Peyer's patch (tissue), 4 donors: ENCODE results near the gene ARSG. TPM values are rescaled to one million over a fixed set of nuclear protein-coding genes. Genes with fewer than 3 reads are reported as not detected.

ENCODE experiments used
- DNase-seq, 3 donors: peaks; one replicate each; pipeline ENCODE4 v3.0.0-alpha.2; 2017 to 2019
- H3K27ac ChIP-seq, 4 donors: fragments of 200-600 bp; sonication (generic); one replicate each; pipeline ENCODE4 v1.5.1; 2016 to 2019
- H3K27me3 ChIP-seq, 2 donors: fragments of 200-600 bp; sonication (generic); one replicate each; pipeline ENCODE4 v1.5.1; 2019
- H3K36me3 ChIP-seq, 3 donors: fragments of 200-600 bp; sonication (generic); one replicate each; pipeline ENCODE4 v1.5.1; 2016 to 2019
- H3K4me1 ChIP-seq, 4 donors: fragments of 200-600 bp; sonication (generic); one replicate each; pipeline ENCODE4 v1.5.1; 2016 to 2019
- H3K4me3 ChIP-seq, 4 donors: fragments of 200-600 bp; sonication (generic); 1 replicate in 3 of 4; 2 replicates in 1 of 4; pipeline ENCODE4 v1.5.1; 2016 to 2019; ENCODE audit warnings: mild to moderate bottlenecking in 1 of 4
- H3K9me3 ChIP-seq, 4 donors: fragments of 200-600 bp; sonication (generic); one replicate each; pipeline ENCODE4 v1.5.1; 2016 to 2019; ENCODE audit warnings: mild to moderate bottlenecking in 1 of 4
- POLR2A ChIP-seq, 2 donors: fragments of 450-650 bp; IDR thresholded peaks; one replicate each; pipeline ENCODE4 v1.5.1; 2017; ENCODE audit warnings: antibody characterized with exemption in 2 of 2, mild to moderate bottlenecking in 2 of 2, moderate library complexity in 2 of 2
- total RNA-seq, 4 donors: library from RNA; depleted of rRNA; stranded (reverse); fragments of >200 nt; gene quantifications; one replicate each; pipeline ENCODE4 v1.1.0, GENCODE V29; 2016
- TF ChIP-seq, protein P1 (sequence below), 6 experiments: fragments of 450-650 bp in 4 of 6; fragments of 200-600 bp in 2 of 6; sonication (generic) in 1 of 6; IDR thresholded peaks; one replicate each; pipeline ENCODE4 v1.5.1; 2017 to 2019; ENCODE audit warnings: antibody characterized with exemption in 6 of 6, mild to moderate bottlenecking in 3 of 6, moderate library complexity in 1 of 6

Gene ARSG
- total RNA-seq, 4 donors from 2014 or later, result 0.70 to 29.7 (median 2.0) TPM

DNA sequence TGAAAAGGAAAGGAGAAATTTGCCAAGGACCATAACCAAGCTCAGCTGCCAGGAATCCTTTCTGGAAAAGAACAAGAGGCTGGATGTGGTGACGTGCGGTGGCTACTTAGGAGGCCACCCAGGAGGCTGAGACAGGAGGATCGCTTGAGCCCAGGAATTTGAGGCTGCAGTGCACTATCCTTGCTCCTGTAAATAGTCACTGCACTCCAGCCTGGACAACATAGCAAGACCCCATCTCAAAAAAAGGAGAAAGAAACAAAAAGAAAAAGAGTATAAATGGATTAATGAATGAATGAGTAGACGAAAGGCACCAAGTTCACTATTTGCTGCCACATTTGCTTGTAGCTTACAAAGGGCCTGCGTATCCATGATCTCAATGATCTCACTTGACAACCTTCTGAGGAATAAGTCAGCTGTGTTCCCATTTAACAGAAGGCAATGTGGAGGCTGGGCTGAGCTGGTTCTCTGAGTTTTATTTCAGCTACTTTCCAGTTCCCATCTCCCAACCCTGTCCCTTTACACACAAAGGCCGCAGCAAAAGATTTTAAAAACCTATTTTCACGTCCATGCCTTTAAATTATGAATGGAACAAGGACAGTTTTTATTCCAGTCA lies 29.8 kb downstream of the ARSG start:
- H3K4me1 ChIP-seq, result no peaks in the 10 kb centered on the region
- H3K9me3 ChIP-seq, result no peaks in the 10 kb centered on the region
- no peak overlapping the region for H3K4me3 ChIP-seq
- TF ChIP-seq POLR2A (IDR thresholded peaks at IDR 0.05), result no peak
- TF ChIP-seq, protein P1, sequence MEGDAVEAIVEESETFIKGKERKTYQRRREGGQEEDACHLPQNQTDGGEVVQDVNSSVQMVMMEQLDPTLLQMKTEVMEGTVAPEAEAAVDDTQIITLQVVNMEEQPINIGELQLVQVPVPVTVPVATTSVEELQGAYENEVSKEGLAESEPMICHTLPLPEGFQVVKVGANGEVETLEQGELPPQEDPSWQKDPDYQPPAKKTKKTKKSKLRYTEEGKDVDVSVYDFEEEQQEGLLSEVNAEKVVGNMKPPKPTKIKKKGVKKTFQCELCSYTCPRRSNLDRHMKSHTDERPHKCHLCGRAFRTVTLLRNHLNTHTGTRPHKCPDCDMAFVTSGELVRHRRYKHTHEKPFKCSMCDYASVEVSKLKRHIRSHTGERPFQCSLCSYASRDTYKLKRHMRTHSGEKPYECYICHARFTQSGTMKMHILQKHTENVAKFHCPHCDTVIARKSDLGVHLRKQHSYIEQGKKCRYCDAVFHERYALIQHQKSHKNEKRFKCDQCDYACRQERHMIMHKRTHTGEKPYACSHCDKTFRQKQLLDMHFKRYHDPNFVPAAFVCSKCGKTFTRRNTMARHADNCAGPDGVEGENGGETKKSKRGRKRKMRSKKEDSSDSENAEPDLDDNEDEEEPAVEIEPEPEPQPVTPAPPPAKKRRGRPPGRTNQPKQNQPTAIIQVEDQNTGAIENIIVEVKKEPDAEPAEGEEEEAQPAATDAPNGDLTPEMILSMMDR (IDR thresholded peaks at IDR 0.05), result no peak
- H3K27me3 ChIP-seq, result no peaks in the 10 kb centered on the region
- no peak for DNase-seq
- H3K27ac ChIP-seq, result no peak overlapping the region
- H3K36me3 ChIP-seq, result no peaks in the 10 kb centered on the region

DNA sequence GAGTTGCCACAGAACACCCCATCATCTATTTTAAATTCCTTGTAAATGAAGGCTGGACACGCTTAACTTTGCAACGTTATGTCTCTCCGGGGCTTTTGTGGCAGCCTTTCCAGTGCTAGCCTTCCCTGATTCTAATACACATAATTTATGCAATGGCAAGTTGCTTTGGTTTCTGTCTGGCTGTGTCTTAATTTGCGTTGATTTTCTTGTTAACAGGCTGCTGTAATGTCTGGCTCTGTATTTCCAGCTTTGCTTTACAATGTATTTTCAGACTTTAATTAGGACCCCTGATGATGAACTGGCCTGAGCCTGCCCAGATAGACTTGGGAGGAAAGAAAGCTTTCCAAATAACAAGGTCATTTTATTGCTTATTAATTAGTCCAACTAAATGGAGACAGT lies 30.3 kb downstream of the ARSG start:
- TF ChIP-seq, protein P1 (IDR thresholded peaks at IDR 0.05), result no peak
- H3K27ac ChIP-seq, result no peak overlapping the region

DNA sequence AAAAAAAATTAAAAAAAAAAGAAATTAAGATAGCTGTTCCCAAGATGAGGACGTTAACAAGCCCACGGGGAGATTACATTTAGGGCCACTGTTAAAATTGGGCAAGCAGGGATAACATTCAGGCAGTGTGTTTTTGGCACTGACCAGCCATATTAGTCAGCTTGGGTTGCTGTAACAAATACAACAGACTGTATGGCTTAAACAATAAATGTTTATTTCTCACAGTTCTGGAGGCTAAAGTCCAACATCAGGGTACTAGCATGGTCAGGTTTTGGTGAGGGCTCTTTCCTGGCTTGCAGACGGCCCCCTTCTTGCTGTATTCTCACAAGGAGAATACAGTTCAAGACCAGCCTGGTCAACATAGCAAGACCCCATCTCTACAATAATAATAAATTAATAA lies 31.3 kb downstream of the ARSG start:
- H3K4me3 ChIP-seq, result no peak overlapping the region
- H3K27me3 ChIP-seq, result no peaks in the 10 kb centered on the region
- no peak for DNase-seq
- H3K36me3 ChIP-seq, result no peaks in the 10 kb centered on the region
- no peak for TF ChIP-seq POLR2A (IDR thresholded peaks at IDR 0.05)
- TF ChIP-seq, protein P1 (IDR thresholded peaks at IDR 0.05), result no peak
- H3K27ac ChIP-seq, result no peak overlapping the region
- no peaks in the 10 kb centered on the region for H3K9me3 ChIP-seq
- H3K4me1 ChIP-seq, result no peaks in the 10 kb centered on the region

More for the DNA sequence above, 30.3 kb downstream of the ARSG start:
- H3K4me3 ChIP-seq, result no peak overlapping the region
- H3K4me1 ChIP-seq, result no peaks in the 10 kb centered on the region
- H3K9me3 ChIP-seq, result no peaks in the 10 kb centered on the region
- no peaks in the 10 kb centered on the region for H3K36me3 ChIP-seq
- DNase-seq, result no peak
- H3K27me3 ChIP-seq, result no peaks in the 10 kb centered on the region

DNA sequence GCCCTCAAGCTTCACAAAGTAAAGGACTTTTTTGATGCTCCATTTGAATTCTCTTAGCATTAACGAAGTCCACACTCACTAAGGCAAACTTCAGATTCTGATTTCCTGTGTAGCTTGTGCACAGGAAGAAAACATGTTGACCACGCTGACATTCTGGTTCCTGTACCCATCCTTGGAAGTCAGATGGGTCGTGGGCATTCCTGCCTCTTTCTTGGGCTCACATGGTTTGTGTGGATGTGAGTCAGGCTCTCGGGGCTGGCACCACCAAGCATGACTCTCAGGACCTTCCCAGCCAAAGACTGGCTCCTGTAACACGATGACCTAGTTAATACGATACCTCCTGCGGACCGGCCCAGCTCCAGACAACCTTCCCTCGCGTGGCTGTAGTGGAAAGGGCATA lies 32.8 kb downstream of the ARSG start:
- Histone ChIP-seq H3K4me1 (no peaks in the 10 kb centered on the region), H3K36me3 (no peaks in the 10 kb centered on the region), H3K9me3 (no peaks in the 10 kb centered on the region), H3K4me3 (no peak overlapping the region), H3K27ac (no peak overlapping the region), H3K27me3 (no peaks in the 10 kb centered on the region)
- no peak for DNase-seq
- TF ChIP-seq, protein P1 (IDR thresholded peaks at IDR 0.05), result no peak
- TF ChIP-seq POLR2A (IDR thresholded peaks at IDR 0.05), result no peak

DNA sequence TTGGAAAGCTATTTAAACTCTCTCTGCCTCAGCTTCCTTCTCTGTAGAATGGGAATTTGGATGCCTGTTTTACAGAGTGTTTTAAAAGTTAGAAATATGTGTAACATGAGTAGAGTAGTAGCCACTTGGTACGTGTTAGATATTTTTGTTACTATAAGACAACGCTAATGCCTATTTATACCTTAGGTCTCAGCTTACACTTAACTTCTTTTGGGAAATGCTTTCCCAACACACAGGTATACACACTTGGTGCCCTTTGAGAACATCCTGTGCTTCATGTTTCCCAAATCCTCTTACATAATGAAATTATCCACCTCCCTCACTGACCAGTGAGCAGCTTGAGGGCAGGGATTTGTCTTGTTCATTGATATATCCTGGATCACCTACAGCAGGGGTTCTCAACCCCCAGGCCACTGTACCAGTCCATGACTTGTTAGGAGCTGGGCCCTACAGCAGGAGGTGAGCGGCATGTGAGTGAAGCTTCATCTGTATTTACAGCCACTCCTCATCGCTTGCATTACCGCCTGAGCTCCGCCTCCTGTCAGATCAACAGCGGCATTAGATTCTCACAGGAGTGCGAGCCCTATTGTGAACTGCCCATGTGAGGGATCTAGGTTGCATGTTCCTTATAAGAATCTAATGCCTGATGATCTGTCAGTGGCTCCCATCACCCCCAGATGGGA lies 33.5 kb downstream of the ARSG start:
- DNase-seq, result no peak
- H3K27me3 ChIP-seq, result no peaks in the 10 kb centered on the region
- H3K9me3 ChIP-seq, result no peaks in the 10 kb centered on the region
- no peak overlapping the region for H3K27ac ChIP-seq
- H3K36me3 ChIP-seq, result no peaks in the 10 kb centered on the region
- no peaks in the 10 kb centered on the region for H3K4me1 ChIP-seq
- no peak overlapping the region for H3K4me3 ChIP-seq
- TF ChIP-seq, protein P1 (IDR thresholded peaks at IDR 0.05), result no peak
- no peak for TF ChIP-seq POLR2A (IDR thresholded peaks at IDR 0.05)
